Measurements from ENCODE around the gene AP3M1. TPM values are rescaled to one million over a fixed set of nuclear protein-coding genes. Genes with fewer than 3 reads are reported as not detected.
"Not testable (repeated sequence)": the region's sequence is repeated elsewhere in the genome, so short reads cannot be mapped to it uniquely, and the experiment has no call there.

Gene AP3M1, protein sequence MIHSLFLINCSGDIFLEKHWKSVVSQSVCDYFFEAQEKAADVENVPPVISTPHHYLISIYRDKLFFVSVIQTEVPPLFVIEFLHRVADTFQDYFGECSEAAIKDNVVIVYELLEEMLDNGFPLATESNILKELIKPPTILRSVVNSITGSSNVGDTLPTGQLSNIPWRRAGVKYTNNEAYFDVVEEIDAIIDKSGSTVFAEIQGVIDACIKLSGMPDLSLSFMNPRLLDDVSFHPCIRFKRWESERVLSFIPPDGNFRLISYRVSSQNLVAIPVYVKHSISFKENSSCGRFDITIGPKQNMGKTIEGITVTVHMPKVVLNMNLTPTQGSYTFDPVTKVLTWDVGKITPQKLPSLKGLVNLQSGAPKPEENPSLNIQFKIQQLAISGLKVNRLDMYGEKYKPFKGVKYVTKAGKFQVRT
- total RNA-seq, result 10 to 100 TPM; 53.3 to 60.7 TPM

DNA sequence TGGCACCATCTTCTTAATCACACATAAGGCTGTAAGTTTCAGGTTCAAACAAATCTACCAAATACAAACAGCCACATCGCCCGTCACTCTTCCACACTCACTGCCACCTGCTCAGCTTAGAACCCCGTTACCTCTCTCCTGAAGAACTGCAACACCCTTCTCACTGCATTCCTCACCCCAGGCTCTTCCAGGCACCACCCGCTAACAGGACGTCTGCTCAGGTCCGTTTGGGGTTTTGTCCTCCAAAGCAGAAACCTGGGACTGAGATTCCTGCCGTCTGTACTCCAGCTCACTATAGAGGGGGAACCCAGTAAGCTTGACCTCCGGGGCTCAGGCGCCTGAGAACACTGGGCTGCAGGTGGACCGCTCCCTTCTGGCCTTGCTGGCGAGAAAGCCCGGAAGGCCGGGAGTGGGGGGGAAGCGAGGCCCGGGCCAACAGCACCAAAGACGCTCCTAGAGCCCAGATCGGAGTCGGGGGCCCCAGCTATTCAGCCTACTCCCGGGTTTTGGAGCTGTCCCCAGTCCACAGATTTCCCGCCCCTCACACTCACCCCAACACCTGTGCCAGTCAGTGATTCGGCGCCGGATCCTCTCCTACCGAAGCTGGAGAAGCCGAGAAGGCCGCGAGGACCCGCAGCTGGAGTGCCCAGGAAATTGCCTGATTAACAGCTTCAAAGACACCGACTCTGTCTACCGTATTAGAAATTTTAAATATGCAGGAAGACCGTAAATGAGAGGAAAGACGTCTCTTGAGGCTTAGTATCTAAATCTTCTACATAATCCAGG lies at the start of gene AP3M1:
Gene AP3M1, minus strand, starts transcription at position 625 of the 786 bp plus-strand sequence. CDS start 12,449 bp downstream, outside the sequence.
- Mint-ChIP-seq H3K36me3 (peaks cover 13% of the 10 kb centered on the region), H3K4me1 (ENCODE audit: low read depth in 2 of 2) (peaks cover 21 to 35% of the 10 kb centered on the region in 2 donors), H3K4me3 (no peak within 1 kb of the TSS), H3K9me3 (no peaks in the 10 kb centered on the region), H3K27me3 (no peaks in the 10 kb centered on the region), H3K27ac (no peak within 1 kb of the TSS)
- peak; percentile 81 for DNase-seq (ENCODE audit: low spot score)
- ATAC-seq, result peak; percentile 73 to 77

DNA sequence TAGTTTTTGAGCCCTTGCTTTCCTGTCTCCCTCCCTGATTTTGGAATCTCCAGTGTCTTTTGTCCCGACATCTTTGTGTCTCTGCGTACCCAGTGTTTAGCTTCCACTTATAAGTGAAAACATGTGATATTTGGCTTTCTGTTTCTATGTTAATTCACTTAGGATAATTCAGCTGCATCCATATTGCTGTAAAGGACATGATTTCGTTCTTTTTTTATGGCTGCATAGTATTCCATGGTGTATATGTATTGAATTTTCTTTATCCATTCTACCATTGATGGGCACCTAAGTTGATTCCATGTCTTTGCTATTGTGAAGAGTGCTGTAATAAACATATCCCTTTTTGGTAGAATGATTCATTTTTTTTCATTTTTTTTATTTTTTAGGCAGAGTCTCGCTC lies 48.7 kb upstream of the AP3M1 start:
- H3K4me3 Mint-ChIP-seq, result no peak overlapping the region
- no peaks in the 10 kb centered on the region for H3K9me3 Mint-ChIP-seq
- no peaks in the 10 kb centered on the region for H3K36me3 Mint-ChIP-seq
- H3K27me3 Mint-ChIP-seq, result no peaks in the 10 kb centered on the region
- no peak for DNase-seq (ENCODE audit: low spot score)
- ATAC-seq, result no peak
- H3K4me1 Mint-ChIP-seq (ENCODE audit: low read depth in 2 of 2), result no peaks in the 10 kb centered on the region
- H3K27ac Mint-ChIP-seq, result no peak overlapping the region

DNA sequence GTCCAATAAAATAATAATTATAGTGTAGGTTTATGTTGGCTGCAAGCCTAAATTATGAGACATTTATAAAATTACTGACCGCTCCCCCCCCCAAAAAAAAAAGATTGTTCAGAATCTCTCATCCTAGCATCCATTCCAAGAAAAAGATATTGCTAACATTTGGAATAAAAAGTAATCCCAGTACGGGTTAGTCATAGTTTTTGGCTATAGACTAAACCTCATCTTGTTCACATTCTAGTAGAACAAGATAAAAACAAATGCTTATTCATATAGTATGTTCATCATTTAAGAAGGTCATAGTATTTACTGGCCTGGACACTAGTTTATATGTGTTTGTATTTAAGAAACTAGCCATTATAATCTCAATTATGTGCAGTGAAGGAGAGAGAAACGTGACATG lies 44.4 kb upstream of the AP3M1 start:
- no peak overlapping the region for H3K4me3 Mint-ChIP-seq

DNA sequence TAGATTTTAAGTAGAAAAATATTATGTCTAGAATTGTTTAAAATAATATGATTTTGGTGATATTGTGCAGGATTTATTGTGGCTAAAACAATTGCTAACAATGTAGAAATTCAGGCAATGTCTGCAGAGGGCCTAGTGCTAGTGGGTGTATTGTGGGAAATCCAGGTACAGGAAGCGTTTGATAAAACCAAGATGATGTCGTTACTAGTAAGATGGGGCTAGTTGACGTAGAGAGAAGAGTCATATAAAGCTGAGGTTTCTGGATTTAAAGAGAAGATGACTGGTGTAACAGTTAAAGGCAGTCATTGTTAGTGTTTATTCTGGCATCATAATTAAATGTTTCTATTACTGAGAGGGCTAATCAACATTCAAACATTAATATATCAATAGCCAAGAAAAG lies 43.9 kb upstream of the AP3M1 start:
- Mint-ChIP-seq H3K9me3 (no peaks in the 10 kb centered on the region), H3K36me3 (no peaks in the 10 kb centered on the region), H3K27me3 (no peaks in the 10 kb centered on the region), H3K4me1 (ENCODE audit: low read depth in 2 of 2) (peaks cover 6 to 11% of the 10 kb centered on the region in 2 donors), H3K4me3 (no peak overlapping the region), H3K27ac (no peak overlapping the region)
- DNase-seq (ENCODE audit: low spot score) (no peak), ATAC-seq (no peak)

More for the DNA sequence above, 44.4 kb upstream of the AP3M1 start:
- Mint-ChIP-seq H3K4me1 (ENCODE audit: low read depth in 2 of 2) (peaks cover 6% of the 10 kb centered on the region in 2 donors), H3K36me3 (no peaks in the 10 kb centered on the region), H3K27me3 (no peaks in the 10 kb centered on the region), H3K27ac (no peak overlapping the region), H3K9me3 (no peaks in the 10 kb centered on the region)
- ATAC-seq (no peak), DNase-seq (ENCODE audit: low spot score) (no peak)

DNA sequence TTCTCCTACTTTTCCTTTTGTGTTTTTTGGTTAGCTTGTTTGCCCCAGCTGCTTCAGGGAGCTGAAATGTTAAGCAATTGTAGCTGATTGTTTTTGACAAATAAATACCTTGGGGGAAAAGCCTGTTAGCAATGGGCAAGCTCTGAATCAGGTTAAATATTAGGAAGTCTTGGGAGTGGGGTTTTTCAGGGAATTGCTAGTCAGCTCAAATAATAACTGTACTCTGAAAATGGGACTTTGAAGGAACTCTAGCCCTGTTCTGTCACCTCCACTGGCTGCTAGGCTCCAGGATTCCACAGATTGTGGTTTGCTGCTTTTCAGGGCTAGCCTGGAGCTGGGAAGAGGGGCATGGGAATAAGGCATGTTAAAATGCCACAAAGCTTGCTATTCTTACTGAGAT lies 39.9 kb upstream of the AP3M1 start:
- ATAC-seq, result no peak
- peak overlapping the region; percentile 74 to 89 for H3K27ac Mint-ChIP-seq
- H3K27me3 Mint-ChIP-seq, result no peaks in the 10 kb centered on the region
- peak overlapping the region; percentile 68 for H3K4me3 Mint-ChIP-seq
- no peak for DNase-seq (ENCODE audit: low spot score)
- peaks cover 6 to 21% of the 10 kb centered on the region in 2 donors for H3K4me1 Mint-ChIP-seq (ENCODE audit: low read depth in 2 of 2)
- H3K9me3 Mint-ChIP-seq, result no peaks in the 10 kb centered on the region
- H3K36me3 Mint-ChIP-seq, result no peaks in the 10 kb centered on the region

DNA sequence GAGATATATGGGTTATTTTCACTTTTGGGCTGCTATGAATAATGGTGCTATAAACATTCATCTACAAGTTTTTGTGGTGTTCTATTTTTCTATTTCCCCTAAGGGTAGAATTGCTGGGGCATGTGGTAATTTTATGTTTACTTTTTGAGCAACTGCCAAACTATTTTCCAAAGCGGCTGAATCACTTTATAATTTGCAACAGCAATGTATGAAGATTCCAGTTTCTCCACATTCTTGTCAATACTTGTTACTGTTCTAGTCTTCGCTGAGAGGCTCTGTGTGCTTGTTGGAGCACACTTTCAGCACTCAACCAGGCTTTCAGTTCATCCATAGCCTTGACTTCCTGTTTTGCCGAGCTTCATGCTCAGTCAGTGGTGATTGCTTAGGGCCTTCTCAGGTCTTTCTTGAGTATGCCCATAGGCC lies 39.4 kb upstream of the AP3M1 start:
- DNase-seq (ENCODE audit: low spot score) (no peak), ATAC-seq (peak in 1 of 2 donors; percentile 77)
- Mint-ChIP-seq H3K27ac (peak overlapping the region; percentile 74 to 89), H3K9me3 (no peaks in the 10 kb centered on the region), H3K36me3 (no peaks in the 10 kb centered on the region), H3K4me1 (ENCODE audit: low read depth in 2 of 2) (peaks cover 6 to 21% of the 10 kb centered on the region in 2 donors), H3K27me3 (no peaks in the 10 kb centered on the region), H3K4me3 (peak overlapping the region; percentile 68)

DNA sequence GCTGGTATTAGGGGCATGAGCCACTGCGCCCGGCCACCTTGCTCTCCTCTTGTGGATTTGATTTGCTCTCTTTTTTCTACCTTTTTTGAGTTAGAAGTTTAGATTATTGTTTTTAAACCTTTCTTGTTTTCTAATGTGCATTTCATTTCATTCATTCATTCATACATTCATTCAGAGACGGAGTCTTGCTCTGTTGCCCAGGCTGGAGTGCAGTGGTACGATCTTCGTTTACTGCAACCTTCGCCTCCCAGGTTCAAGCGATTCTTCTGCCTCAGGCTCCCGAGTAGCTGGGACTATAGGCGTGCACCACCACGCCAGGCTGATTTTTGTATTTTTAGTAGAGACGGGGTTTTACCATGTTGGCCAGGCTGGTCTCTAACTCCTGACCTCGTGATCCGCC lies 38.0 kb upstream of the AP3M1 start:
- H3K27me3 Mint-ChIP-seq; H3K4me3 Mint-ChIP-seq; H3K36me3 Mint-ChIP-seq; H3K9me3 Mint-ChIP-seq; DNase-seq (ENCODE audit: low spot score); H3K27ac Mint-ChIP-seq; ATAC-seq: not testable (repeated sequence)
- H3K4me1 Mint-ChIP-seq (ENCODE audit: low read depth in 2 of 2), result peaks cover 6 to 21% of the 10 kb centered on the region in 2 donors

DNA sequence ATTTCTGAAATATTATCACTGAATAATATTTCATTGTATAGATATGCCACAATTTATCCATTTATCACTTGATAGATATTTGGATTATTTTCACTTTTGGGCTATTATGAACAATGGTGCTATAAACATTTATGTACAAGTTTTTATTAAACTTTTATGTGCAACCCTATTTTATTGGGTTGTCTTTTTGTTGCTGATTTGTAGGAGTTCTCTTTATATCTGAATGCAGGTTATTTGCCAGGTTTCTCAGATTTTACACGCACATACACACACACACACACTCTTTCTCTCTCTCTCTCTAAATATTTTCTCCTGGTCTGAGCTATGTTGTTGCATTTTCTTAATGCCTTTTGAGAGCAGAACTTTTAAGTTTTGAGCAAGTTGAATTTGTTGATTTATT lies 36.6 kb upstream of the AP3M1 start:
- peaks cover 6 to 21% of the 10 kb centered on the region in 2 donors for H3K4me1 Mint-ChIP-seq (ENCODE audit: low read depth in 2 of 2)
- no peak overlapping the region for H3K4me3 Mint-ChIP-seq
- H3K9me3 Mint-ChIP-seq, result no peaks in the 10 kb centered on the region
- no peaks in the 10 kb centered on the region for H3K27me3 Mint-ChIP-seq
- no peaks in the 10 kb centered on the region for H3K36me3 Mint-ChIP-seq
- H3K27ac Mint-ChIP-seq, result no peak overlapping the region
- no peak for ATAC-seq
- no peak for DNase-seq (ENCODE audit: low spot score)

DNA sequence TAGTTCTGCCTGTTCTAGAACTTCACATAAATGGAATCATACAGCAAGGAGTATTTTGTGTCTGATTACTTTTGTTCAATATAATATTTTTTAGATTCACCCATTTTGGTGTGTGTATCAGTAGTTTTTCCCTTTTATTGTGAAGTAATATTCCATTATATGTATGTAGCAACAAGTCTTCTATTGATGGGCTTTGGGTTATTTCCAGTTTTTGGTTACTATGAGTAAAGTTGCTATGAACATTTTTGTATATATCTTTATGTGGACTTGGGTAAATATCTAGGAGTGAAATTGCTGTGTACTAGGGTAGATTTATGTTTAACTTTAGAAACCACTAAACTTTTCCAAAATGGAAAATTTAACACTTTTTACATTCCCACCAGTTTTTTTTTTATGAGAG lies 36.0 kb upstream of the AP3M1 start:
- Mint-ChIP-seq H3K4me1 (ENCODE audit: low read depth in 2 of 2) (peaks cover 6 to 23% of the 10 kb centered on the region in 2 donors), H3K4me3 (no peak overlapping the region), H3K27me3 (no peaks in the 10 kb centered on the region), H3K36me3 (no peaks in the 10 kb centered on the region), H3K27ac (no peak overlapping the region), H3K9me3 (no peaks in the 10 kb centered on the region)
- DNase-seq (ENCODE audit: low spot score), result no peak
- ATAC-seq, result no peak

DNA sequence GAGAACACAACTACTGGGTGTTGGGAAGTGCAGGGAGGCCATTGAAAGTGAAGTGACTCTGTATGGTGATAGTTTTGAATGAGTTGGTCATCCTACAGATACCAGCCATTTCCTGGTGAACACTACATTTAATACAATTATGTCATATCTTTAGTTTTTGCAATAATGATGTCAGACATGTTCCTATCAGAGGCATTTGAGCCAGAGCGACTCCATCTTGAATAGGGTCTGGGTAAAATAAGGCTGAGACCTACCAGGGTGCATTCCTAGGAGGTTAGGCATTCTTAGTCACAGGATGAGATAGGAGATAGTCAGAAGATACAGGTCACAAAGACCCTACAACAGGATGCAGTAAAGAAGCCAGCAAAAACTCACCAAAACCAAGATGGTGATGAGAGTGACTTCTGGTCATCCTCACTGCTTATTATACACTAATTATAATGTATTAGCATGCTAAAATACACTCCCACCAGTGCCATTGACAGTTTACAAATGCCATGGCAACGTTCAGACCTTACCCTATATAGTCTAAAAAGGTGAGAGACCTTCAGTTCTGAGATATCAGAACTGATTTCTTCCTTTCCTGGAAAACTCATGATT lies 28.6 kb upstream of the AP3M1 start:
- ATAC-seq (no peak), DNase-seq (ENCODE audit: low spot score) (no peak)
- Mint-ChIP-seq H3K4me3 (peak overlapping the region; percentile 4), H3K36me3 (no peaks in the 10 kb centered on the region), H3K27me3 (no peaks in the 10 kb centered on the region), H3K4me1 (ENCODE audit: low read depth in 2 of 2) (peaks cover 22 to 35% of the 10 kb centered on the region in 2 donors), H3K27ac (peak overlapping the region in 1 of 2 donors; percentile 3), H3K9me3 (no peaks in the 10 kb centered on the region)

DNA sequence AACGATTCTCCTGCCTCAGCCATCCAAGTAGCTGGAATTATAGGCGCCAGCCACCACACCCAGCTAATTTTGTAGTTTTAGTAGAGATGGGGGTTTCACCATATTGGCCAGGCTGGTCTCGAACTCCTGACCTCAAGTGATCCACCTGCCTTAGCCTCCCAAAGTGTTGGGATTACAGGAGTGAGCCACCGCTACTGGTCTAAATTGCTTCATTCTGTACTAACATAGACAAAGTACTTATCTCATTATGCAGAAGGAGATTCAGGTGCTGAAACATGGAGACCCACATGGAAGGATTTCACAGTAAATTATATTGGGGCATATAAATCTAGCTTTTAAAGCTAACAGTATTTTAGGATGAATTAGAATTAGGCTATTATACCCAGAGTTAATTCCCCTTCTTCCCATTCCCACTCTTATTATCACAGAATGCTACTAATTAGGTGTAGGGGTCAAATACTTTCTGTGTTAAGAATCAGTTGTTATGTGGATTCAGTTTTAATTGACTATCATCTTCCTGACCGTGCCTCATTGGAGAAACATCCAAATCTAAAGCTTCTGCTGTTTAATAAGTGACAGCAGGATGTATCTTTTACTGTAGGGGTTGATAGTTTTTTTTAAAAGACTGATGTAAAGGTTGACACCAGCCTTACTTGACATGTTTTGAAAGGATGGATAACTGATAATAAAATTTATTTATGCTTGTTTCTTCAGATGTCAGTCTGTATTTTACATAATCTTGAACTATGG lies 27.6 kb upstream of the AP3M1 start:
- Mint-ChIP-seq H3K27ac (peak overlapping the region in 1 of 2 donors; percentile 3), H3K4me3 (peak overlapping the region; percentile 88), H3K36me3 (no peaks in the 10 kb centered on the region), H3K4me1 (ENCODE audit: low read depth in 2 of 2) (peaks cover 22 to 35% of the 10 kb centered on the region in 2 donors), H3K9me3 (no peaks in the 10 kb centered on the region), H3K27me3 (no peaks in the 10 kb centered on the region)
- DNase-seq (ENCODE audit: low spot score) (no peak), ATAC-seq (no peak)

DNA sequence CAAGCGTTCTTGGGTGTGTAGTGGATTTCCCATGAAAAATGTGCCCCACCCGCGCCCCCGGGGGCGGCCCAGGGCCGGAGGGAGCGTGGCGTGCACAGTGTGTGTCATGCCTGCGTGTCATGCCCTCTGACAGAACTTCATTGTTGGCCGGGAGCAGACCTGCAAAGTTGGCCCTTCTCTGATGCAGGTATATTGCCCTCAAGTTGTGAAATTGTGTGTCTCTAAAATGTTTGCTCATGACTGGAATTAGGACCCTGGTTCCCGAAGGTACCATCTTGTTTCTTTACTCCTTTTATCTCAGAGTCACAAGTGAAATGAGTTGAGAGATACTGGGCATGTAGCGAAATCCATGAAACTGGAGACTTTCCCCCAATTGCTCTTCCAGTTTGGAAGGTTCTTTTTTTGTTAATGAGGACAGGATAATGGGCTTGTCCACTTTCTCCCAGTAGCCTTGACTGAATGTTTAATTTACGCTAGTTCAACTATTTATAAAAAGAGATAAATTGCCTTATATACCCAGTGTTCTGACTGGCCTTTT lies 26.6 kb upstream of the AP3M1 start:
- peak overlapping the region; percentile 88 for H3K4me3 Mint-ChIP-seq
- H3K36me3 Mint-ChIP-seq, result no peaks in the 10 kb centered on the region
- ATAC-seq (peak in 1 of 2 donors; percentile 29), DNase-seq (ENCODE audit: low spot score) (peak; percentile 63)
- H3K9me3 Mint-ChIP-seq, result no peaks in the 10 kb centered on the region
- H3K27me3 Mint-ChIP-seq, result no peaks in the 10 kb centered on the region
- peak overlapping the region; percentile 93 to 94 for H3K27ac Mint-ChIP-seq
- peaks cover 22 to 35% of the 10 kb centered on the region in 2 donors for H3K4me1 Mint-ChIP-seq (ENCODE audit: low read depth in 2 of 2)

All from natural killer cell treated with Interleukin-12 subunit alpha and Interleukin-12 subunit beta and Interleukin-15 and Interleukin-18, amount 100 ng/mL, for 72 hours (primary cell).